ENCODE measurements around the gene THBS3.
"Not testable (repeated sequence)": the region's sequence is repeated elsewhere in the genome, so short reads cannot be mapped to it uniquely, and the experiment has no call there.

Gene THBS3

GRCh38 chr1:155189926-155190325, 17.8 kb downstream of the THBS3 start:
- DNase-seq (ENCODE audit: low read depth in 2 of 2): not testable (repeated sequence)

- no peak for DNase-seq (ENCODE audit: low read depth in 2 of 2)
Measured at GRCh38 chr1:155188268-155188667, 19.4 kb downstream of the THBS3 start.

- no peak for DNase-seq (ENCODE audit: low read depth in 2 of 2)
Measured at GRCh38 chr1:155187456-155187891, 20.2 kb downstream of the THBS3 start.

- no peak for DNase-seq (ENCODE audit: low read depth in 2 of 2)
Measured at GRCh38 chr1:155186794-155187455, 20.8 kb downstream of the THBS3 start.

GRCh38 chr1:155186067-155186793, 21.5 kb downstream of the THBS3 start:
- no peak for DNase-seq (ENCODE audit: low read depth in 2 of 2)

GRCh38 chr1:155185783-155186066, 22.0 kb downstream of the THBS3 start:
- no peak for DNase-seq (ENCODE audit: low read depth in 2 of 2)

- no peak for DNase-seq (ENCODE audit: low read depth in 2 of 2)
Measured at GRCh38 chr1:155184835-155185782, 22.6 kb downstream of the THBS3 start.

GRCh38 chr1:155184351-155184811, 23.3 kb downstream of the THBS3 start:
- DNase-seq (ENCODE audit: low read depth in 2 of 2): no peak

GRCh38 chr1:155183775-155184221, 23.9 kb downstream of the THBS3 start:
- DNase-seq (ENCODE audit: low read depth in 2 of 2): no peak

- DNase-seq (ENCODE audit: low read depth in 2 of 2): no peak
Measured at GRCh38 chr1:155182052-155182550, 25.6 kb downstream of the THBS3 start.

- no peak for DNase-seq (ENCODE audit: low read depth in 2 of 2)
Measured at GRCh38 chr1:155181371-155182051, 26.2 kb downstream of the THBS3 start.

GRCh38 chr1:155179112-155180031, 28.3 kb downstream of the THBS3 start:
- DNase-seq (ENCODE audit: low read depth in 2 of 2): no peak

- no peak for DNase-seq (ENCODE audit: low read depth in 2 of 2)
Measured at GRCh38 chr1:155178441-155179111, 29.1 kb downstream of the THBS3 start.

GRCh38 chr1:155177918-155178281, 29.8 kb downstream of the THBS3 start:
- no peak for DNase-seq (ENCODE audit: low read depth in 2 of 2)

GRCh38 chr1:155177192-155177917, 30.3 kb downstream of the THBS3 start:
- DNase-seq (ENCODE audit: low read depth in 2 of 2): no peak

- DNase-seq (ENCODE audit: low read depth in 2 of 2): peak; percentile 52 to 64
Measured at GRCh38 chr1:155176544-155177071, 31.1 kb downstream of the THBS3 start.

- DNase-seq (ENCODE audit: low read depth in 2 of 2): no peak
Measured at GRCh38 chr1:155175927-155176371, 31.7 kb downstream of the THBS3 start.

- no peak for DNase-seq (ENCODE audit: low read depth in 2 of 2)
Measured at GRCh38 chr1:155175281-155175926, 32.3 kb downstream of the THBS3 start.
